GM12878 (cell line): ENCODE measurements around the gene ZMIZ1.
A peak's percentile ranks its signal among the peaks of the same experiment; 100 is the strongest.

Source experiments
- CHD1 ChIP-seq: IDR thresholded peaks from 2 replicates; pipeline ENCODE4 v1.6.1; 2012; ENCODE audit warnings: low read depth, low read length, improper control_type of control experiment
- EZH2 ChIP-seq: IDR thresholded peaks from 2 replicates; pipeline ENCODE4 v1.6.1; 2012; ENCODE audit warnings: low read depth, mild to moderate bottlenecking, control low read depth, inconsistent platforms, low read length, borderline replicate concordance; ENCODE audit not compliant: control insufficient read depth
- HCFC1 ChIP-seq: fragments of 150-350 bp; IDR thresholded peaks from 2 replicates; pipeline ENCODE4 v1.6.1; 2014; ENCODE audit warnings: low read length
- NFYB ChIP-seq: IDR thresholded peaks from 2 replicates; pipeline ENCODE4 v1.6.1; 2011; ENCODE audit warnings: low read depth, mild to moderate bottlenecking, low read length, improper control_type of control experiment, moderate library complexity; ENCODE audit not compliant: insufficient read depth
- POLR2A ChIP-seq: IDR thresholded peaks from 2 replicates; pipeline ENCODE4 v1.6.1; 2011; ENCODE audit warnings: low read depth, mild to moderate bottlenecking, low read length
- RAD21 ChIP-seq: IDR thresholded peaks from 2 replicates; pipeline ENCODE4 v1.6.1; 2011; ENCODE audit warnings: mild to moderate bottlenecking, low read depth, low read length, moderate library complexity; ENCODE audit not compliant: insufficient read depth
- ZNF217 ChIP-seq: fragments of 450-650 bp; IDR thresholded peaks from 2 replicates; pipeline ENCODE4 v1.6.1; 2017; ENCODE audit warnings: antibody characterized with exemption, mild to moderate bottlenecking
- TF ChIP-seq, protein P1 (sequence below): IDR thresholded peaks from 2 replicates; pipeline ENCODE4 v1.6.1; 2012; ENCODE audit warnings: mild to moderate bottlenecking, low read depth, low read length
- TF ChIP-seq, protein P2 (sequence below): IDR thresholded peaks from 2 replicates; pipeline ENCODE4 v1.6.1; 2011; ENCODE audit warnings: mild to moderate bottlenecking, low read depth, low read length, moderate library complexity; ENCODE audit not compliant: insufficient replicate concordance
- TF ChIP-seq, protein P3 (sequence below): fragments of 450-650 bp; formaldehyde crosslinking; IDR thresholded peaks from 2 replicates; pipeline ENCODE4 v1.4.0; 2022; ENCODE audit warnings: mild to moderate bottlenecking, moderate library complexity
- TF ChIP-seq, protein P4 (sequence below), 3 experiments: IDR thresholded peaks in 2 of 3; conservative IDR thresholded peaks in 1 of 3; 2 replicates each; pipeline ENCODE4 v1.5.1; 2011; ENCODE audit warnings: low read depth in 3 of 3, low read length in 3 of 3, mild to moderate bottlenecking in 3 of 3, control low read depth in 2 of 3, moderate library complexity in 2 of 3, inconsistent platforms in 1 of 3, mixed read lengths in 1 of 3; ENCODE audit not compliant: control insufficient read depth in 2 of 3, insufficient read depth in 1 of 3; ENCODE audit errors: extremely low read depth in 1 of 3

DNA sequence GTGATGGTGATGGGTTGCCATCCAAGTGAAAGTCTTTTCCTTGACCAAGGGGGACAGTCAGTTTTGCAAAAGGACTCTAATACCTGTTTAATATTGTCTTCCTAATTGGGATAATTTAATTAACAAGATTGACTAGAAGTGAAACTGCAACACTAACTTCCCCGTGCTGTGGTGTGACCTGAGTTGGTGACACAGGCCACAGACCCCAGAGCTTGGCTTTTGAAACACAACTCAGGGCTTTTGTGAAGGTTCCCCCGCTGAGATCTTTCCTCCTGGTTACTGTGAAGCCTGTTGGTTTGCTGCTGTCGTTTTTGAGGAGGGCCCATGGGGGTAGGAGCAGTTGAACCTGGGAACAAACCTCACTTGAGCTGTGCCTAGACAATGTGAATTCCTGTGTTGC lies 285.4 kb downstream of the ZMIZ1 start:
- TF ChIP-seq, protein P1, sequence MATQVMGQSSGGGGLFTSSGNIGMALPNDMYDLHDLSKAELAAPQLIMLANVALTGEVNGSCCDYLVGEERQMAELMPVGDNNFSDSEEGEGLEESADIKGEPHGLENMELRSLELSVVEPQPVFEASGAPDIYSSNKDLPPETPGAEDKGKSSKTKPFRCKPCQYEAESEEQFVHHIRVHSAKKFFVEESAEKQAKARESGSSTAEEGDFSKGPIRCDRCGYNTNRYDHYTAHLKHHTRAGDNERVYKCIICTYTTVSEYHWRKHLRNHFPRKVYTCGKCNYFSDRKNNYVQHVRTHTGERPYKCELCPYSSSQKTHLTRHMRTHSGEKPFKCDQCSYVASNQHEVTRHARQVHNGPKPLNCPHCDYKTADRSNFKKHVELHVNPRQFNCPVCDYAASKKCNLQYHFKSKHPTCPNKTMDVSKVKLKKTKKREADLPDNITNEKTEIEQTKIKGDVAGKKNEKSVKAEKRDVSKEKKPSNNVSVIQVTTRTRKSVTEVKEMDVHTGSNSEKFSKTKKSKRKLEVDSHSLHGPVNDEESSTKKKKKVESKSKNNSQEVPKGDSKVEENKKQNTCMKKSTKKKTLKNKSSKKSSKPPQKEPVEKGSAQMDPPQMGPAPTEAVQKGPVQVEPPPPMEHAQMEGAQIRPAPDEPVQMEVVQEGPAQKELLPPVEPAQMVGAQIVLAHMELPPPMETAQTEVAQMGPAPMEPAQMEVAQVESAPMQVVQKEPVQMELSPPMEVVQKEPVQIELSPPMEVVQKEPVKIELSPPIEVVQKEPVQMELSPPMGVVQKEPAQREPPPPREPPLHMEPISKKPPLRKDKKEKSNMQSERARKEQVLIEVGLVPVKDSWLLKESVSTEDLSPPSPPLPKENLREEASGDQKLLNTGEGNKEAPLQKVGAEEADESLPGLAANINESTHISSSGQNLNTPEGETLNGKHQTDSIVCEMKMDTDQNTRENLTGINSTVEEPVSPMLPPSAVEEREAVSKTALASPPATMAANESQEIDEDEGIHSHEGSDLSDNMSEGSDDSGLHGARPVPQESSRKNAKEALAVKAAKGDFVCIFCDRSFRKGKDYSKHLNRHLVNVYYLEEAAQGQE = no peak
- TF ChIP-seq HCFC1 (no peak), NFYB (no peak), CHD1 (no peak), ZNF217 (no peak), EZH2 (no peak), RAD21 (no peak), POLR2A (0 out of 2 replicates have a peak, but pooled peaks have one; percentile 3)
- TF ChIP-seq, protein P2, sequence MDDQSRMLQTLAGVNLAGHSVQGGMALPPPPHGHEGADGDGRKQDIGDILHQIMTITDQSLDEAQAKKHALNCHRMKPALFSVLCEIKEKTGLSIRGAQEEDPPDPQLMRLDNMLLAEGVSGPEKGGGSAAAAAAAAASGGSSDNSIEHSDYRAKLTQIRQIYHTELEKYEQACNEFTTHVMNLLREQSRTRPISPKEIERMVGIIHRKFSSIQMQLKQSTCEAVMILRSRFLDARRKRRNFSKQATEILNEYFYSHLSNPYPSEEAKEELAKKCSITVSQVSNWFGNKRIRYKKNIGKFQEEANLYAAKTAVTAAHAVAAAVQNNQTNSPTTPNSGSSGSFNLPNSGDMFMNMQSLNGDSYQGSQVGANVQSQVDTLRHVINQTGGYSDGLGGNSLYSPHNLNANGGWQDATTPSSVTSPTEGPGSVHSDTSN = no peak
- TF ChIP-seq, protein P3, sequence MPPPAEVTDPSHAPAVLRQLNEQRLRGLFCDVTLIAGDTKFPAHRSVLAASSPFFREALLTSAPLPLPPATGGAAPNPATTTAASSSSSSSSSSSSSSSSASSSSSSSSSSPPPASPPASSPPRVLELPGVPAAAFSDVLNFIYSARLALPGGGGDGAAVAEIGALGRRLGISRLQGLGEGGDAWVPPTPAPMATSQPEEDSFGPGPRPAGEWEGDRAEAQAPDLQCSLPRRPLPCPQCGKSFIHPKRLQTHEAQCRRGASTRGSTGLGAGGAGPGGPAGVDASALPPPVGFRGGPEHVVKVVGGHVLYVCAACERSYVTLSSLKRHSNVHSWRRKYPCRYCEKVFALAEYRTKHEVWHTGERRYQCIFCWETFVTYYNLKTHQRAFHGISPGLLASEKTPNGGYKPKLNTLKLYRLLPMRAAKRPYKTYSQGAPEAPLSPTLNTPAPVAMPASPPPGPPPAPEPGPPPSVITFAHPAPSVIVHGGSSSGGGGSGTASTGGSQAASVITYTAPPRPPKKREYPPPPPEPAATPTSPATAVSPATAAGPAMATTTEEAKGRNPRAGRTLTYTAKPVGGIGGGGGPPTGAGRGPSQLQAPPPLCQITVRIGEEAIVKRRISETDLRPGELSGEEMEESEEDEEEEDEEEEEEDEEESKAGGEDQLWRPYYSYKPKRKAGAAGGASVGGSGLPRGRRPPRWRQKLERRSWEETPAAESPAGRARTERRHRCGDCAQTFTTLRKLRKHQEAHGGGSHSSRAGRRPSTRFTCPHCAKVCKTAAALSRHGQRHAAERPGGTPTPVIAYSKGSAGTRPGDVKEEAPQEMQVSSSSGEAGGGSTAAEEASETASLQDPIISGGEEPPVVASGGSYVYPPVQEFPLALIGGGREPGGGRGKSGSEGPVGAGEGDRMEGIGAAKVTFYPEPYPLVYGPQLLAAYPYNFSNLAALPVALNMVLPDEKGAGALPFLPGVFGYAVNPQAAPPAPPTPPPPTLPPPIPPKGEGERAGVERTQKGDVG (CRISPR knock-in tag) = no peak
- TF ChIP-seq, protein P4, sequence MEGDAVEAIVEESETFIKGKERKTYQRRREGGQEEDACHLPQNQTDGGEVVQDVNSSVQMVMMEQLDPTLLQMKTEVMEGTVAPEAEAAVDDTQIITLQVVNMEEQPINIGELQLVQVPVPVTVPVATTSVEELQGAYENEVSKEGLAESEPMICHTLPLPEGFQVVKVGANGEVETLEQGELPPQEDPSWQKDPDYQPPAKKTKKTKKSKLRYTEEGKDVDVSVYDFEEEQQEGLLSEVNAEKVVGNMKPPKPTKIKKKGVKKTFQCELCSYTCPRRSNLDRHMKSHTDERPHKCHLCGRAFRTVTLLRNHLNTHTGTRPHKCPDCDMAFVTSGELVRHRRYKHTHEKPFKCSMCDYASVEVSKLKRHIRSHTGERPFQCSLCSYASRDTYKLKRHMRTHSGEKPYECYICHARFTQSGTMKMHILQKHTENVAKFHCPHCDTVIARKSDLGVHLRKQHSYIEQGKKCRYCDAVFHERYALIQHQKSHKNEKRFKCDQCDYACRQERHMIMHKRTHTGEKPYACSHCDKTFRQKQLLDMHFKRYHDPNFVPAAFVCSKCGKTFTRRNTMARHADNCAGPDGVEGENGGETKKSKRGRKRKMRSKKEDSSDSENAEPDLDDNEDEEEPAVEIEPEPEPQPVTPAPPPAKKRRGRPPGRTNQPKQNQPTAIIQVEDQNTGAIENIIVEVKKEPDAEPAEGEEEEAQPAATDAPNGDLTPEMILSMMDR (IDR thresholded peaks at IDR 0.05 in 2 of 3, conservative IDR thresholded peaks at IDR 0.05 in 1 of 3; ENCODE audit: control insufficient read depth in 2 of 3, extremely low read depth in 1 of 3, insufficient read depth in 1 of 3, low read depth in 3 of 3, low read length in 3 of 3) = no peak
